Activated CD4-positive, alpha-beta T cell treated with anti-CD3 and anti-CD28 coated beads for 48 hours (primary cell): ENCODE data around the gene NUCKS1.

Experiments
- DNase-seq: peaks from one replicate; pipeline ENCODE4 v3.0.0-alpha.2; 2020

The NUCKS1 gene

DNA sequence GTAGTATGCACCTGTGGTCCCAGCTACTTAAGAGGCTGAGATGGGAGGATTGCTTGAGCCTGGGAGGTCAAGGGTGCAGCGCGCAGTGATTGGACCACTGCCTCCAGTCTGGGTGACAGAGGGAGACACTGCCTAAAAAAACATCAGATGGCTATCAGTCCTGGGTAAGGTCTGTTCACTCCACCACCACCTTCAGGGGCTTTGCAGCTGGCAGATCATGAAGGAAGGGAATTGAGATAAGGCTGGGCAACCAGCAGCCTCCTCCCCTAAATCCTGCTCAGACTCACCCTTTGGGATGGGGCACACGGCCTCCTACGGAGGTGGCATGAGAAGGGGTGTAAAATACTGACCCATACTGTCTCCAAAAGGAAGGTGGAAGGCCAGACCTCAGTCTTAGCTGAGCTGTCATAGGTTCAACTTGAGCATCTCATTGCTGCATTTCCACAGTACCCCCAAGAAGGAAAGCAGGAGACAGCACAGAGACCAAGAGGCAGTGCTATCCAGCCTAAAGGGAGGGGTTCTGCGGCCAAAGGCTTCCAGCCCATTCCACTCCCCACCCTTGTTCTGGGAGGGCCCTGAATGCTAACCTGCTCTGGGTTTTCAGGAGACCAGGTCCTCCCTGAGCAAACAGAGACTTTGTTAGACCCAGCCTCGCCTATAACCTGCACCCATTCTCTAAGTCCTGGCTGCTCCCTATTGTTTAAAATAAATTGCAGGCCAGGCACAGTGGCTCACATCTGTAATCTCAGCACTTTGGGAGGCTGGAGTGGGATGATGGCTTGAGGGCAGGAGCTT, 83.4 kb downstream of the NUCKS1 start:
- DNase-seq, result no peak

DNA sequence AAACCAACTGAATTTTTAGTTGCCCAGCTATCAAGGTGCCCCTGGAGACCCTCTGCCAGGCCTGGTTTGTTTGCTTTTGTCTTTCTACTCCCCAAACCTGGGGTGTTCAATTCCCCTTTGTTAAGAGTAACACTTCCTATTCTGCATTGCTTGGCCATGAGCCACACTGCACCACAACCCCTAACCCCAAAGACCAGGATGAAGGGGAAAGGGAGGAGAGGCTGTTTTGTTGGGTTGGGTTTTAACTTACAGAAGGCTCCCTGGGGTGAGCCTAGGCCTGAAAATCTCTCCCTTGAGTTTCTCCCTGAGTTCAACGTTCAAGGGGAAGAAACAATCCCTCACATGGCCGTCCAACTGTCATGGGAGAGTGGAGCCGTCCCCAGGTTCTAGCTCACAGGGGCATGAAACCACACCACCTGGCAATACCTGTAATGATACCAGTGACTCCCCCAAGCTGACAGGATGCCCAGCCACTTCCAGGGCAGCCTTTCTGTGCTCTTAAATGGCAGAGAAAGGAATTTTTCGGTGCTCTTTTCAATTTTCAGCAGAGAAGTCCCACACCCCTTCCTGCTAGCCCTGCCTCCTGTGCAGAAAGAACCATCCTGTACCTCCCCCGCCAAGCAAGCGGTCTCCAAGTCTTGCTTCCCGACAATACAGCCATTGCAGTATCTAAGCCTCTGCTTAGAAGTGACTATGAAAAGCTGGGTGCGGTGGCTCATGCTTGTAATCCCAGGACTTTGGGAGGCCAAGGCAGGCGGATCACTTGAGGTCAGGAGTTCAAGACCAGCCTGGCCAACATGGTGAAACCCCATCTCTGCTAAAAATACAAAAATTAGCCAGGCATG, 84.6 kb downstream of the NUCKS1 start:
- DNase-seq, result no peak

DNA sequence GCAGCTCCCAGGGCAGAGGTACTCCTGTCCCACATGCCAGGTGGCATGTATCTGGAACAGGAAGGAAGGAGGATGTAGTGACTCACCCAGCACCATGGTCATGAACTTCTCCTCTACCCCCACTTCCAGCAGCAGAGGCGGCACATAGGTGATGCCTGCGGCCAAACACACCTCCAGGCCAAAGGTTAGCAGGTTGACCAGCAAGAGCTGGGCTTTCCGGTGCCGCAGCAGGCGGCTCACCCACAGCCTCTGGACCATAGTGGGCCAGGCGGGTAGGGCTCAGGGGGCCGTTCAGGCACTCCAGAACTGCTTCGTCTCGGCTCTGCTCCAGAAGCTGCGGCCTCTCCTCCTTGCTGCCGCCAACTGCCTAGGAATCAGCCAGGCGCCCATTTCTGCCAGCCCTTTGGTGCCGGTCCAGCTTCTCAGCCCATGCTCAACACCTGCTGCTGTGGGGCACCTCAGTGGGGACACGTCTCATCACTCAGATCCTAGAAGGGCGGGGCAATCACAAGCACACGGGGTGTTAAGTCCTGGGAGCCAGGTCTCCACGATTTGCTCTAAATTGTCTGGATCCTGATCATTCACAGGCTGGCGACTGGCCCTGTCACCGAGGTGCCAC, 85.5 kb downstream of the NUCKS1 start:
- DNase-seq, result no peak

DNA sequence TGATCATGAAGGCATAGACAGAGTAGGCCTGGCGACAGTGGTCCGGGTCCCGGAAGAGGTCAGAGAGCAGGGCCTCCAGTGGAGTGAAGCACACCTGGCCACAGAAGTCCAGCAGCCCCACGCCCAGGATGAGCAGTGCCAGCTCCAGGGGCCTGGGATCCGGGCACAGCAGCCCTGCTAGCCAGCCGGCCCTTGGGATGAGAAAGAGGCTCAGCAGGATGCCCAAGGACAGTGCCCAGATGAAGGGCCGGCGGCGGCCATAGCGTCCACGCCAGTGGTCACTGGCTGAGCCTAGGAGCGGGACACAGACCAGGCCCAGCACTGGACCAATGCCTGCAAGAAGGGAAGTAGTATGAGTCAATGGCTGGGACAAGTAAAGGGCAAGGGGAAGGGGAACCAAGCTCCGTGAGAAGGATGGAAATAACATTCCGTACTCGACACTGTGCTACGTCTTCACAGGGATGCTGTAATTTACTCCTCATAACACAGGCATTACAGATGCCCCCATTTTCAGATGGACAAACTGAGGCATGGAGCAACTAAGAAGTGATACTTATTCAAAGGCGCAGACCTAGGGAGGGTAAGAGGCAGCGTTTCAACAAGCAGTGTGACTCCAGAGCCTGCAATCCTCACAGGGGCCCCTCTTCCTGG, 86.6 kb downstream of the NUCKS1 start:
- DNase-seq, result no peak
